GM19240 (cell line): ENCODE data around the gene CLIP2.
"Not testable (repeated sequence)": the region's sequence is repeated elsewhere in the genome, so short reads cannot be mapped to it uniquely, and the experiment has no call there.

Source experiments
- DNase-seq: peaks from one replicate; pipeline ENCODE4 v3.0.0; 2011; ENCODE audit warnings: low spot score; ENCODE audit not compliant: insufficient read length

CLIP2 gene

DNA sequence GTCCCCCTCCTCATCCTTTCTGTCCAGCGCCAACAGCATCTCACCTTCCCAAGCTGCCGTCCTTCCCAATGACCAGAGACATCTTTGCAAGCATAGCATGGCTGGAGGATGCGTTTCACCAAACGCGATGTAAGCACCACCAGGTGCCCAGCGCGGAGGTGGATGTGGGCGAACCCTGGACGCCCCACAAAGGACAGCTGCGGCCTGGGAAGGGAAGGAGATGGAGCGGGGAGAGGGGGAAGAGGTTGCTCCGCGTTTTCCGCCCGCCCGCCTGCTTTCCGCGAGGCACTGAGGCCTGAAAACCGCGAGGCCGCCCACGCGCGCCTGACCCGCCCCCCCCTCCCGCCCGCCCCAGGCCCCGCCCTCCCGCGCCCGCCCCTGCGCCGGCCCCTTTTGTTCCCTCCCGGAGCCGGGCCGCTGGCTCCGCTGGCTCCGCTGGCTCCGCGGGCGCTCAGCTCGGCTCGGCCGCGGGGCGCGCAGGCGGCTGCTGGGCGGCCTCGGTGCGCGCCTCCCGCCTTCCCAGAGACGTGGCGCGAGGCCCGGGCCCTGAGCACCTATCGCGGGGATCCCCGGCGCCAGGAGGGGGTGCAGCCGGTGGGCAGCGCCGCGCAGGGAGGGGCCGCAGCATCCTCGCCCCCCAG is at the start of gene CLIP2:
CLIP2 (plus strand) TSS at position 390 of the 641 bp plus-strand sequence. CDS start 28,140 bp downstream, outside the sequence.
- peak; percentile 64 for DNase-seq

DNA sequence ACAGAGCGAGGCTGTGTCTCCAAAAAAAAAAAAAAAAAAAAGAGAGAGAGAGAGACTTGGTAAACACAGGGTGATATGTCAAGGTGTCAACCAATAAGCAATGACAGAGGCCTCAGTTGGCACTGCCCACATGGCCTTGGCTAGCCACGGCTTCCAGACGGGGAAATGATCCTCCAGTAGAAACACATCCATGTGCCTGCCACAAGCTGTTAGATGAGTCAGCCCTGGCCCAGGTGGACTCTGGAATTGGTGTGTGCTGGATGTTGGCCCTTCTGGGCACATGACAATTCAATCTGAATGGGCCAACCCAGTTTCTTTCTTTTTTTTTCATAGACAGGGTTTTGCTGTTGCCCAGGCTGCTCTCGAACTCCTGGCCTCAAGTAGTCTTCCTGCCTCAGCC is 48.7 kb upstream of the CLIP2 start:
- no peak for DNase-seq

DNA sequence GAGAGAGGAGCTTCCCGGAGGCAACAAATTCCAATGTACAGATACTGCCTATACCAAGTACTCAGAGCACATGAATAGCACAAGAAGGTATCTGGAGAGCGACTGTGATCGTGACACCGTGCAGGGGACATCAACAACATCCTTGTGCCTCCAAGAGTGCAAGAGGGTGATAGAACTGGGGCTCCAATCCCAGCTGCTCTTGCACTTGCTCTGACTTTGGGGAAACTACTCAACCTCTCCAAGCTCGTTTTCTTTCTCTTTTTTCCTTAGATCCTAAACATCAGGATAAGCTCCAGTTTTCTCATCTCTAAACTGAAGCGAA is 47.1 kb upstream of the CLIP2 start:
- DNase-seq = no peak

DNA sequence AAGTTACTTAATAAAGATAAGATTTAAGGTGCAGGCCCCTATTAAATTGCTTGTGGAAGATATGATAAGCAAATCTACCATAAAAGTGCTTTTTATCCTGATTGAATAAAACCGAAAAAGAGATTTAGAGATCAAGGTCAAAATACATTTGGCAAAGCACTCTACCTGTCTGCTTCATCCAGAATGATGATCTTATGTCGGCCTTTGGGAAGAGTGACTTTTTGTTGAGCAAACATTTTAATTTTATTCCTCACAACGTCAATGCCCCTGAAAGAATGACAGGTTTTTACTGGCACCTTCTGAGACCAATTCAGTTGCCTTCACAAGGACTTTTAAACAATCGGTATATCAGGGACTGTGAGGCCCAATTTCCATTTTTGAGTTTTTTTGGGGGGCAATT is 42.7 kb upstream of the CLIP2 start:
- DNase-seq = no peak

DNA sequence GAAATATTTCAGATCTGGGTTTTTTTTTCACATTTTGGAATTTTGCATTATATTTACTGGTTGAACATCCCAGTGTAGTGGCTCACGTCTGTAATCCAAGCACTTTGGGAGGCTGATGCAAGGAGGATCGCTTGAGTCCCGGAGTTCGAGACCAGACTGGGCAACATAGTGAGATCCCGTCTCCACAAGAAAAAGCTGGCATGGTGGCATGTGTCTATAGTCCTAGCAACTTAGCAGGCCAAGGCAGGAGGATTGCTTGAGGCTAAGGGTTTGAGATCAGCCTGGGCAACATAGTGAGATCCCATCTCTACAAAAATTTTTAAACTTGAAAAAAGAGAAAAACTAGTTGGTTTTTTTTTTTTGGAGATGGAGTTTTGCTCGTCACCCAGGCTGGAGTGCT is 41.1 kb upstream of the CLIP2 start:
- DNase-seq = no peak

DNA sequence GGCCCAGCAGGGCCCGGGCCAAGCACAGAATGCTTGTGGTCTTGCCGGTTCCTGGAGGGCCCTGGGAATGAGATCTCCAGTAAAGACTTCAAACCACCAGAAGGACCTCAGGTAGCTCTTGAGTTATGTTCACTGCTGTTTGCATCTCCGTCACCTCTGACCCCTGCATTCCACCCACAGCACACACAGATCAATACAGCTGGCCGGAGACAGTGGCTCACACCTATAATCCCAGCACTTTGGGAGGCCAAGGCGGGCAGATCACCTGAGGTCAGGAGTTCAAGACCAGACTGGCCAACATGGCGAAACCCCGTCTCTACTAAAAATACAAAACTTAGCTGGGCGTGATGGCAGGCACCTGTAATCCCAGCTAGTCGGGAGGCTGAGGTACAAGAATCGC is 40.1 kb upstream of the CLIP2 start:
- not testable (repeated sequence) for DNase-seq

DNA sequence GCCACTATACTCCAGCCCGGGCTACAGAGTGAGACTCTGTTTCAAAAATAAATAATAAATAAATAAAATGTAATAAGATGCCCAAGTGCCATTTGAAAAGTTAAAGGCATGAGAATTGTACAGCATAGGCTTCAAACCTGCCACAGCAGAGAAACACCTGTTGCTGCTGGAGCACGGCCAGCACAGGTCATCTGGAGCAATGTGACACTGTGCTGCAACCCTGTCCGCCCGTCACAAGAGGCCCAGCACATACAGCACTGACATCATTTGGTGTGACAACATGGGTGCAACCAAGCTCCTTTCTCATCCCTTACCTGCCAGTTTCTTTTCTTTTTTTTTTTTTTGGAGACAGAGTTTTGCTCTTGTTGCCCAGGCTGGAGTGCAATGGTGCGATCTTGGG is 36.3 kb upstream of the CLIP2 start:
- no peak for DNase-seq

DNA sequence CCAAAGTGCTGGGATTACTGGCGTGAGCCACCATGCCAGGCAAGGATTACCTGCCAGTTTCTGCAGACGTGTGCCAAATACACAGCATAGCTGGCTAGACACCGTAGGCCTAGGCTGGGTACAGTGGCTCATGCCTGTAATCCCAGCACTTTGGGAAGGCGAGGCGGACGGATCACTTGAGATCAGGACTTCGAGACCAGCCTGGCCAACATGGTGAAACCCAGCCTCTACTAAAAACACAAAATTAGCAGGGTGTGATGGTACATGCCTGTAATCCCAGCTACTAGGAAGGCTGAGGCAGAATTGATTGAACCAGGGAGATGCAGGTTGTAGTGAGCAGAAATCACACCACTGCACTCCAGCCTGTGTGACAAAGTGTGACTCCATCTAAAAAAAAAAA is 35.9 kb upstream of the CLIP2 start:
- DNase-seq = no peak

DNA sequence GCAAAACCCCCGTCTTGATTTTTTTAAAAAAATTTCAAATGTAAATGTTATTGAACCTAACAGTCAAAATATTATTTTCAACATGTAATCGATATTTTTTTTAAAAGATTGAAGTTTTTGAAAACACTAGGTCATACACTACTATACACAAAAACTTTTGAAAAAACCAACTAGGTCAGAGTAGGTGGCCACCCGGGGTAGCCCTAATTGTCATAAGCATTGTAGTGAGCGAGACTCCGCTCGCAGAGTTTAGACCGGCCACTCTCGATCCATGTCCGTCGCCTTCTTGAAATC is 35.4 kb upstream of the CLIP2 start:
- no peak for DNase-seq

DNA sequence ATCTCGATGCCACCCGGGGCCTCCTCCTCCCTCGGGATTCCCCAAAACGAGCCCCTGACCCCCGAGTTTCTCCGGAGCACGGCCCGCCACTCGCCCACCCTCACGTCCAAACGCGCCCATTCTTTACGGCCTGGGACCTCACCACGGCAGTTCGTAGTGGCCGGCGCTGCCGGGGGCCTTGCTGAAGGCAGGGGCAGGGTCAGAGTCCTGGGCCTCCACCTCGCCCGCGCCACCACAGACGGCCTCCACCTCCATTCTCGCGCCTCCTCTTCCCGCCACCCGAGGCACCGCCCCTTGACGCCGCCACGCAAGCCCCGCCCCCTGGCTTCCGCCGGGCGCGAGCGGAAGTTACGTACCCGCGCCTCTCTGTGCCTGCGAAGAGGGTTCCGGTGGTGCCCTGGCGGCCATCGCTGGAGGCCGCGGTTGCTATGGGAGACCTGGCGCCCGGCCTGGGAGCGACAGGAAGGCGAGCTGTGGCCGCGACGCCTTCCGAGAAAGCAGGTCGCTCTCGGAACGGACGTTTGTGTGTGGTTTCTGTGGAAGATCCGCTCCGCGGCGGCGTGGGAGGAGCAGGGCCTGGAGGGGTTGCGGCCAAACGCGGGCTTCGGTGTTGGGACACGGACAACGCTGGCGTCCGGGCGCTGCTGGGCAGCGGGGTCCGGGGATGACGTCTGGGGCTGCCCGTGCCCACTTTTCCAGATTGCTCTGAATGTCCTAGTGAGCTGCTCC is 34.9 kb upstream of the CLIP2 start, which contains the start of gene RFC2:
RFC2 (minus strand) TSS at position 271 of the 729 bp plus-strand sequence; CDS start at position 255, 16 bp downstream.
- DNase-seq = peak; percentile 87

DNA sequence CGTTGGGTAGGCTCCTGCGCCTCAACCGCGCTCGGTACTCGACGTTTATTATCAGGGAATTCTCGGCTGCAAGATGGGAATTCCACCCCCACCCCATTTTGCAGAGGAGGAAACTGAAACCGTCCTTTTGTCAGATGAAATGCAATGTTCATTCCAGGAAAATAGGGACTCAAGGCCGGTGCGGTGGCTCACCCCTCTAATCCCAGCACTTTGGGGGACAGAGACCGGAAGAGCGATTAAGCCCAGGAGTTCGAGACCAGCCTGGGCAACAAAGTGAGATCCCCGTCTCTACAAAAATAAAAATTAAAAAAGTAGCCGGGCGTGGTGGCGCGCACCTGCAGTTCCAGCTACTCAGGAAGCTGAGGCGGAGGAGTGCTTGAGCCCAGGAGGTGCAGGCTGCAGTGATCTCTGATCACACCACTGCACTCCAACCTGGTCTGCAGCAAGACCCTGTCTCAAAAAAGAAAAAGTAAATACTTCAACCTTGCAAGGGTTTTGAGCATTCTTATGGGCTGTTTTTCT is 34.3 kb upstream of the CLIP2 start:
- DNase-seq = no peak

DNA sequence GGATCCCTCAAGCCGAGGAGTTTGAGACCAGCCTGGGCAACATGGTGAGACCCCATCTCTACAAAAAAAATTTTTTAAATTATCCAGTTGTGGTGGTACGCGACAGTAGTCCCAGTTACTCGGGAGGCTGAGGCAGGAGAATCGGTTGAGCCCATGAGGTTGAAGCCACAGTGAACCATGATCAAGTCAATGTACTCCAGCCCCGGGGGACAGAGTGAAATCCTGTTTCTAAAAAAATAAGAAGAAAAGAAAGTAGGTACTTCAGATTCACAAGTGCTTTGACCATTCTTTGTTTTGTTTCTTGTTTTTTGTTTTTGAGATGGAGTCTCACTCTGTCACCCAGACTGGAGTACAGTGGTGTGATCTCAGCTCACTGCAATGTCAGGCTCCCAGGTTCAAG is 33.7 kb upstream of the CLIP2 start:
- DNase-seq = not testable (repeated sequence)

DNA sequence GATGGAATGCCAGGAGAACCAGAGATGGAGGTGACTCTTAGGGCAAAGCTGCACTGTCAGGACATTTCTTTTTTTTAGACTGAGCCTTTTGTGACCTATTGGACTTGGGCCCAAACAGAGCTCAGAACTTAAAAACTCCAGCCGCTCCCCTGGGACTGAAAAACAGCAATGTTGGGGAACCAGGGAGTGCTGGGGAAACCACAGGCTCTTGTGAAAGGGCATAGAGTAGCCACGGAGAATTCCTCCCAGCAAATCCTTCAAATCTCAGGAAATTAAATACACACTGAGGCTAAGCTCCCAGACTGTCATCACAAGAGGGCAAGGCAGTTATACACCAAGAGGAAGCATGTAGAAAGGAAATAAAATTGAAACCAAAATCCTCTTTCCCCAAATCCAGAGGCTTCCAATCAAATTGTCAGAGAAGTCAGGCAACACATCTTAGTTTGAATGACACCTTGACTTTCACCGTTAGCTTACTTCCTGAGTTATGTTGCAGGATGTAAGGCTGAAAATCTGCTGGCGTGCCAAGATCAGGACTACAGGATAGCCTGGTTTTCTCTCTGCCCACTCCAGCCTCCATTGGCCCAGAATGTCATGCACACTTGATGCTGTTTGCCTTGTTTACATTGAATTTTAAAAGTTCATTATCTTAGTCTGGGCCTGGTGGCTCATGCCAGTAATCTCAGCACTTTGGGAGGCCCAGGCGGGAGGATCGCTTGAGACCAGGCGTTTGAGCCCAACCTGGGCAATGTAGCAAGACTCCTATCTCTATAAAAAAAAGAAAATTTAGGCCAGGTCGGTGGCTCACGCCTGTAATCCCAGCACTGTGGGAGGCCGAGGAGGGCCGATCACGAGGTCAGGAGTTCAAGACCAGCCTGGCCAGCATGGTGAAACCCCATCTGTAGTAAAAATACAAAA is 32.5 kb upstream of the CLIP2 start:
- DNase-seq = no peak

DNA sequence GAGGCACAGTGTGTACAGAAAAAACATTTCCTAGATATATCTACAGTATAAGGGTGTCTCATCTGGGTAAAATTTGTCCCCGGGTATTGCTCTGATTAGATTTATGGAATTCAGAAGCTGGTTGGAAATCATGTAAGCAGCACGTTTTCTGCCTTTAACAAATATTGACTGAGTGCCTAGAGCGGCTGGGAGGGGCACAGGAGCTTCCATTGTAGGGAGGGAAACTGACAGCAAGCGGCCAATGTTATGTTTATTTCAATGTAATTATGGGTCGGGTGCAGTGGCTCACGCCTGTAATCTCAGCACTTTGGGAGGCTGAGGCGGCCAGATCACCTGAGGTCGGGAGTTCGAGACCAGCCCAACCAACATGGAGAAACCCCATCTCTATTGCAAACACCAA is 30.6 kb upstream of the CLIP2 start:
- DNase-seq = no peak

DNA sequence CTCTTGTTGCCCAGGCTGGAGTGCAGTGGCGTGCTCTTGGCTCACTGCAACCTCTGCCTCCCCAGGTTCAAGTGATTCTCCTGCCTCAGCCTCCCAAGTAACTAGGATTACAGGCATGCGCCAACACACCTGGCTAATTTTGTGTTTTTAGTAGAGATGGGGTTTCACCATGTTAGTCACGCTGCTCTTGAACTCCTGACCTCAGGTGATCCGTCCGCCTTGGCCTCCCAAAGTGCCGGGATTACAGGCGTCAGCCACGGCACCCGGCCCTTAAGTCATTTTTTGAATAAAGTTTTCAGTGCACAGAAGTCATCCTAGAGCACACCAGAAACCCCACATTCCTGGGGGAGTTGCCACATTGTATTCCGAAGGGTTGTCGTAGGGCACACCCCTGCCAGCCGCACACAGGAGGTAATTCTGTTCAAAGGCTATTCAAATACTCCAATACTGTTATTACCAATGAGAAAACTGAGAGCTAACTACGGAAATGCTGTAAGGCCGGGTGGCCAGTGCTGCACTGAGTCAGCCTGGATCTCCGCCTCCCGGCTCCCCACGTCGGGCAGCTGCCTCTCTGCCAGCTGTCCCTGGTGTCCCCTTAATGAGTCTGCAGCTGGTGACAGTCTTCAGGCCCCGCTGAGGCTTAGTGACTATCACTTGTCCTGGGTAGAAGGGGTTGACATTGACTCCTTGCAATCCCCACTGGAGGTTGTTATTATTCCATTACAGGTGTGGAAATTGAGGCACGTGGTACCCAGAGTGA is 26.4 kb upstream of the CLIP2 start:
- DNase-seq = no peak

DNA sequence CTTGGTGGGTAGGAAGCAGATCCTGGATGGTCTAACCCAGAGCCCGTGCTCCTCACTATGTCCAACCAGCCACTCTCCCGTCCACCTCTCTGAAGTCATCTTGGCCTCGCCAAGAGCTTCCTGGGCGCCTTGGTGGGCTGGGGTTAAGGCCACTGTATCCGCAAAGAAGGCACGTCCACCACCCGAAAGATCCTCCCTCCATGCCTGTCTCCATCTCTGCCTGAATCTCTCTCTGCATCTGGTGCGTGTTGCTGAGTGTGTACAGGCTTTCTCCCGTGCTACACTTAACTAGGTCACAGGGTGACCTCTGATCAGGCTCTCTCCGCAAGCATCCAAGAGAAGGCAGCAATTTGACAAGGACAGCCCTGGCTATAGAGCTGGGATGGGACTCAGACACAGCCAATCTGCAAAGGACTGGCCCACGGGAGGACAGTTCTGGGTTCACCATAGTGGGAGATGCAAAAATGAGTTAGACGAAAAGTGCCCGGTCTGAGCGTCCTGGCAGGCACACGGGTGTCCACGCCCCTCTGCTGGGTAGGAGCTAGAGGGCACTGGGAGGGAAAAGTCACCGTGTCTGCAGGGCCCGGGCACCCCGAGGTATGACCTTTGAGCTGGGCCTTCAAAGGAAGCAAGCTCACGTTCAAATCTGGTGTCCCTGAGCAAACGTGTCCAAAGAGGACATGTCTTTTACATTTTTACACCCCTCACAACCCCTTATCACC is 25.6 kb upstream of the CLIP2 start:
- DNase-seq = no peak

DNA sequence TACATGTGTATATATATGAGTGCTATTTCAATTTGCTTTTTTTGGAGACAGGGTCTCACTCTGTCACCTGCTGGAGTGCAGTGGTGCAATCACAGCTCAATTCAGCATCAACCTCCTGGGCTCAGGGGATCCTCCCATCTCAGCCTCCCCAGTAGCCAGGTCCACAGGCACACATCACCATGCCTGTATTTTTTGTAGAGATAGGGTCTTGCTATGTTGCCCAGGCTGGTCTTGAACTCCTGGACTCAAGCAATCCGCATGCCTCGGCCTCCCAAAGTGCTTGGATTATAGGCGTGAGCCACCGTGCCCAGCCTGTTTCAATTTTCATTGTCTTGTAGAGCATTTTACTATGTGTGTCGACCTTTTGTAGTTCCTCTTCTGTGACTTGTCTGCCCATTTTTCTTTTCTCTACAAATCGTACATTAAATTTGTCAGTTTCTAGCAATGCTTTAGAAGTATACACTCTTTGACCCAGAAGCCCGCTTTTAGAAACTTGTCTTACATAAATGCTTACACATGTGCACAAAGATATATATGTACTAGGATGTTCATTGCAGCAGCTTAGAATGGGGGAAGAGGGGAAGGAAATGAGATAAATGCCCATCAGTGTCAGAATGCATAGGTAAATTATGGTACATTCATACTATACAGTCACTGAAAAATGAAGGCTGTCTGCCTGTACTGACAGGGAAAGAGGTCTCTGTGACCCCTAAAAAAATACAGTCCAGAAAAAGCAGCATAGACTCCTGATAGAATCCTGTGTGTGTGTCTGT is 22.8 kb upstream of the CLIP2 start:
- DNase-seq = no peak

DNA sequence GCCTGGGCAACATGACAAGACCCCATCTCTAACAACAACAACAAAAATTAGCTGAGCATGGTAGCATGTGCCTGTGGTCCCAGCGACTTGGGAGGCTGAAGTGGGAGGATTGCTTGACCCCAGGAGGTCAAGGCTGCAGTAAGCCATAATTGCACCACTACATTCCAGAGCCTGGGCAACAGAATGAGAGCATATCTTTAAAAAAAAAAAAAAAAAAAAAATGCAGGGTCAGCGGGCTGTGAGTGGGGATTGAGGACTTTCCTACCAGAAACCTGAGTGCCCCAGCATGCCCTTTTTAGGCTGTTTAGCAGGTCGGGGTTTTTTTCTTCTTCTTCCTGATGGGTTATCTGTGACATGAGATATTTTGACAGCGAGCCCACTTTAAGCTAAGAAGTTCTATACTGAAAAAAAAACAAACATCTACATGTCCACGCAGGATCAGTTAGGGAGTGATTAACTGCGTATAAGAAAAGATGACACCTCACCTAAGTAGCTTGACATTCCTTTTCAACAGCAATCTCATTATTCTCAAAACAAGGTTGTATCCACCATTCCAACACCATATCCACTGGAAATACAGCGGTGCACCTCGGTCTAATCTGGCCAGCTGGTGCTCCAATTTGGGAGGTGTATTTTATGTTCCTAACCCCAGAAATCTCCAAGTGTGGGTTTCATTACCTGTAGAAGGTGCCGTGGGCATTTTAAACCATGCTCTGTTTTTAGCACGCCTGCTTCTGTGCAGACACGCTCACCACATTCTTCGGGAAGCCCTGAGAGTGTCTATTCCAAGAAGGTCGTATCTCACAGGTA is 21.2 kb upstream of the CLIP2 start:
- no peak for DNase-seq

DNA sequence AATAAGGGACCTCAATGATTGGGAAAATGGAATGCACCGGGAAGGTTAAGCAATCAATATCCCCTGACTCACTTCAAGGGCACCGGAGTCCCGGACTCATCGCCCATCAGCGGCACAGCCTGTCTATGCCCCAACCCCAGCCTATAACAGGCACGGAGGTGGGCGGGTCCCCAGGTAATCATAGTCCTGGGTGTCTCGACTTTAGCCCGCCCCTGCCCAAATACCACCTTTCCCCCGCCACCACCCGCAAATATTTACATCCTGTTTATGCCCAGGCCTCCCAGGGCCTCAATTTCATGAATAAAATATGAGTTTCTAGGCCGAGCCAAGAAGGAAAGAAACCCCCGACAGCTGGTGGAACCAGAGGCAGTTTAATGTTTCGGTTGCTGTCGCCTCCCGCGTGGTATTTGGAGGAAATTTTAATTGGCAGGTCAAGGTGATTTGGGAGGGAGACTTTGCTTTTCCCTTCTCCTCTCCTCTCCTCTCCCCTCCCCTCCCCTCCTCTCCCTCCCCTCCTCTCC is 19.4 kb upstream of the CLIP2 start:
- peak; percentile 40 for DNase-seq
